ENCODE measurements around the gene SEMA4D.

The SEMA4D gene

GRCh38 chr9:89442501-89442978, 55.4 kb downstream of the SEMA4D start:
- ChIA-PET CTCF (interaction anchor here (1.4 to 5.6 kb wide), 6 partner anchors 10 to 106 kb away, joined by 3 to 60 read pairs (median 6); no protein-coding TSS in a partner anchor), POLR2A (interaction anchor here (0.6 kb wide), 1 partner anchor 15 kb away, joined by 3 read pairs; no protein-coding TSS in a partner anchor)
- TF ChIP-seq CTCF (IDR thresholded peaks at IDR 0.05; ENCODE audit: control extremely low read depth, extremely low read depth, low read depth, missing control alignments) = no peak
- peak; percentile 63 for DNase-seq (ENCODE audit: extremely low spot score)

GRCh38 chr9:89441986-89442385, 55.9 kb downstream of the SEMA4D start:
- CTCF ChIA-PET = interaction anchor here (1.4 to 5.6 kb wide), 5 partner anchors 11 to 107 kb away, joined by 3 to 60 read pairs (median 5); no protein-coding TSS in a partner anchor
- no peak for DNase-seq (ENCODE audit: extremely low spot score)
- TF ChIP-seq CTCF (IDR thresholded peaks at IDR 0.05; ENCODE audit: control extremely low read depth, extremely low read depth, low read depth, missing control alignments) = no peak
- POLR2A ChIA-PET = no interaction called here

GRCh38 chr9:89441655-89441970, 56.3 kb downstream of the SEMA4D start:
- no peak for TF ChIP-seq CTCF (IDR thresholded peaks at IDR 0.05; ENCODE audit: control extremely low read depth, extremely low read depth, low read depth, missing control alignments)

GRCh38 chr9:89440951-89441654, 56.8 kb downstream of the SEMA4D start:
- ChIA-PET POLR2A (no interaction called here), CTCF (interaction anchor here (1.0 to 5.6 kb wide), 6 partner anchors 9 to 108 kb away, joined by 3 to 60 read pairs (median 6); no protein-coding TSS in a partner anchor)
- DNase-seq (ENCODE audit: extremely low spot score) = no peak
- no peak for TF ChIP-seq CTCF (IDR thresholded peaks at IDR 0.05; ENCODE audit: control extremely low read depth, extremely low read depth, low read depth, missing control alignments)

More at GRCh38 chr9:89441655-89441970, 56.3 kb downstream of the SEMA4D start:
- ChIA-PET POLR2A (no interaction called here), CTCF (interaction anchor here (1.0 to 5.6 kb wide), 6 partner anchors 8 to 107 kb away, joined by 3 to 60 read pairs (median 6); no protein-coding TSS in a partner anchor)
- DNase-seq (ENCODE audit: extremely low spot score) = no peak

DNA sequence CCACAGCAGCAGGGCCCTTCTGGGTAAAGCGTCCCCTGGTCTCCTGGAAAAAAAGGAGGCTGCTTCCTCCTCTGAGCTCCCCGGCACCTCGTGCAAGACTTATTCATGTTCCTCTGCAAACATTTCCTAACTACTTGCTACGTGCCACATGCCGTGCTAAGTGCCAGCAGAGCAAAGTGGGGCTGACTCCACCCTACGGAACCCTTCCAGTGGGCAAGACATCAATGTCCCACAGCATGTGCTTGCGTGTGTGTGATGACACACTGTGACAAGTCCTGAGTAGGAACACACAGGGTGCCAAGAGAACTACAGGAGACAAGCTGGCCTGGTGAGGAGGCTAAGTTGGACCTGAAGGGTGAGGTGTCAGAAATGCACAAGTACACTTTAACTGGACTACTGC, 57.4 kb downstream of the SEMA4D start:
- POLR2A ChIA-PET = no interaction called here
- CTCF ChIA-PET = interaction anchor here (1.0 to 5.6 kb wide), 6 partner anchors 9 to 108 kb away, joined by 3 to 60 read pairs (median 6); no protein-coding TSS in a partner anchor
- DNase-seq (ENCODE audit: extremely low spot score) = no peak
- TF ChIP-seq CTCF (IDR thresholded peaks at IDR 0.05; ENCODE audit: control extremely low read depth, extremely low read depth, low read depth, missing control alignments) = no peak

DNA sequence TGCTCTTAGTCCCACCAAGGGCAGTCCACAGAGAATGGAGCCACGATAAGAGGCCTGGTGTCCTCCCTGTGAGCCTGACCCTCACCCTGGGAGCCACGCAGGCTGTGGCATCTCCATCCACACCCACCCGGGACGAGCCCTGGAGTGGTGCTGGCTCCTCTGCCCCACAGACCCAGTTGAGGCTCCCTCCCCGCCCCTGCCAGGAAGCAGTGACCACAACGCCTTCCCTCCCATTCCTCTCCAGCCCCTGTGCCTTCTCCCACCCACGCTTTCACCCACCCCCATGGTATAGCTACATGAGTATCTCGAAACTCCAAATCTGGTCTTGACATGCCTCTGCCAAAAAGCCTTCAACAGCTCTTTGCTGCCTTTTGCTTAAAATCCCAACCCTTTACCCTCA, 57.9 kb downstream of the SEMA4D start:
- TF ChIP-seq CTCF (IDR thresholded peaks at IDR 0.05; ENCODE audit: control extremely low read depth, extremely low read depth, low read depth, missing control alignments) = no peak
- DNase-seq (ENCODE audit: extremely low spot score) = no peak
- POLR2A ChIA-PET = no interaction called here
- CTCF ChIA-PET = interaction anchor here (0.7 to 5.6 kb wide), 8 partner anchors 8 to 109 kb away, joined by 3 to 60 read pairs (median 4); no protein-coding TSS in a partner anchor
